HG03457 (cell line): Measurements from ENCODE around the gene RPS15.
A peak's percentile ranks its signal among the peaks of the same experiment; 100 is the strongest.
"Not testable (repeated sequence)": the region's sequence is repeated elsewhere in the genome, so short reads cannot be mapped to it uniquely, and the experiment has no call there.

Experiments used
- ATAC-seq: cut with Tn5 transposase; IDR thresholded peaks from one replicate; pipeline ENCODE4 v1.9.1; 2021; ENCODE audit warnings: moderate number of reproducible peaks; ENCODE audit not compliant: unreplicated experiment

Gene RPS15

GRCh38 chr19:1467215-1467489 lies 29.0 kb downstream of the RPS15 start:
- ATAC-seq: no peak

DNA sequence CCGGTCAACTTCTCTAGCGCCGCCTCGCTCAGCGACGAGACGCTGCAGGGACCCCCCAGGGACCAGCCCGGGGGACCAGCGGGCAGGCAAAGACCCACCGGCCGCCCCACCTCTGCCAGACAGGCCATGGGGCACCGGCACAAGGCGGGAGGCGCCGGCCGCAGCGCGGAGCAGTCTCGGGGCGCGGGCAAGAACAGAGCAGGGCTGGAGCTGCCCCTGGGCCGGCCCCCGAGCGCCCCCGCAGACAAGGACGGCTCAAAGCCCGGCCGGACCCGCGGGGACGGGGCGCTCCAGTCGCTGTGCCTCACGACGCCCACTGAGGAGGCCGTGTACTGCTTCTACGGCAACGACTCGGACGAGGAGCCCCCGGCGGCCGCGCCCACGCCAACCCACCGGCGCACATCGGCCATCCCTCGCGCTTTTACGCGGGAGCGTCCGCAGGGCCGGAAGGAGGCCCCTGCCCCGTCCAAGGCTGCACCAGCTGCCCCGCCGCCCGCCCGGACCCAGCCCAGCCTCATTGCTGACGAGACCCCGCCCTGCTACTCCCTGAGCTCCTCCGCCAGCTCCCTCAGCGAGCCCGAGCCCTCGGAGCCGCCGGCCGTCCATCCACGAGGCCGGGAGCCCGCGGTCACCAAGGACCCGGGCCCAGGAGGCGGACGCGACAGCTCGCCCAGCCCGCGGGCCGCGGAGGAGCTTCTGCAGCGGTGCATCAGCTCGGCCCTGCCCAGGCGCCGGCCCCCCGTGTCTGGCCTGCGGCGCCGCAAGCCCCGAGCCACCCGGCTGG lies 29.5 kb downstream of the RPS15 start:
- no peak for ATAC-seq

DNA sequence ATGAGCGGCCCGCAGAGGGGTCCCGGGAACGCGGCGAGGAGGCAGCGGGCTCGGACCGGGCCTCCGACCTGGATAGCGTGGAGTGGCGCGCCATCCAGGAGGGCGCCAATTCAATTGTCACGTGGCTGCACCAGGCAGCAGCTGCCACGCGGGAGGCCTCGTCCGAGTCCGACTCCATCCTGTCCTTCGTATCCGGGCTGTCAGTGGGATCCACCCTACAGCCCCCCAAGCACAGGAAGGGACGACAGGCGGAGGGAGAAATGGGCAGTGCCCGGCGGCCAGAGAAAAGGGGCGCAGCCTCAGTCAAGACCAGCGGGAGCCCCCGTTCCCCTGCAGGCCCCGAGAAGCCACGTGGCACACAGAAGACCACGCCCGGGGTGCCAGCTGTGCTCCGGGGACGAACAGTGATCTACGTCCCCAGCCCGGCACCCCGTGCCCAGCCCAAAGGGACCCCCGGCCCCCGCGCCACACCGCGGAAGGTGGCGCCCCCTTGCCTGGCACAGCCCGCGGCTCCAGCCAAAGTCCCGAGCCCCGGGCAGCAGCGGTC lies 30.2 kb downstream of the RPS15 start:
- no peak for ATAC-seq

DNA sequence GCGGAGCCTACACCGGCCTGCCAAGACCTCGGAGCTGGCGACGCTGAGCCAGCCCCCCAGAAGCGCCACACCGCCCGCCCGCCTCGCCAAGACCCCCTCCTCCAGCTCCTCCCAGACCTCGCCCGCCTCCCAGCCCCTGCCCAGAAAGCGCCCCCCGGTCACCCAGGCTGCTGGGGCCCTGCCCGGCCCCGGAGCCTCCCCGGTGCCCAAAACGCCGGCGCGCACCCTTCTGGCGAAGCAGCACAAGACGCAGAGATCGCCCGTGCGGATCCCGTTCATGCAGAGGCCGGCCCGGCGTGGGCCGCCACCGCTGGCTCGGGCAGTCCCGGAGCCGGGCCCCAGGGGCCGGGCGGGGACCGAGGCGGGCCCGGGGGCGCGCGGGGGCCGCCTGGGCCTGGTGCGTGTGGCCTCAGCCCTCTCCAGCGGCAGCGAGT lies 30.6 kb downstream of the RPS15 start:
- no peak for ATAC-seq

GRCh38 chr19:1469255-1470054 lies 31.3 kb downstream of the RPS15 start:
- ATAC-seq: no peak

DNA sequence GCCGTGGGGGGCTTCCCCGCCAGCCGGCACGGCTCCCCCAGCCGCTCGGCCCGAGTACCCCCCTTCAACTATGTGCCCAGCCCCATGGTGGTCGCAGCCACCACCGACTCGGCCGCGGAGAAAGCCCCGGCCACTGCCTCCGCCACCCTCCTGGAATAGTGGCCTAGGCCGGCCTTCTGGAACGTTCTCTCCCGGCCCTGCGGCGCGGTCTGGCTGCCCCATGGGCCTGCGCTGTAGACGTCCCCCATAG lies 31.8 kb downstream of the RPS15 start:
- ATAC-seq: no peak

DNA sequence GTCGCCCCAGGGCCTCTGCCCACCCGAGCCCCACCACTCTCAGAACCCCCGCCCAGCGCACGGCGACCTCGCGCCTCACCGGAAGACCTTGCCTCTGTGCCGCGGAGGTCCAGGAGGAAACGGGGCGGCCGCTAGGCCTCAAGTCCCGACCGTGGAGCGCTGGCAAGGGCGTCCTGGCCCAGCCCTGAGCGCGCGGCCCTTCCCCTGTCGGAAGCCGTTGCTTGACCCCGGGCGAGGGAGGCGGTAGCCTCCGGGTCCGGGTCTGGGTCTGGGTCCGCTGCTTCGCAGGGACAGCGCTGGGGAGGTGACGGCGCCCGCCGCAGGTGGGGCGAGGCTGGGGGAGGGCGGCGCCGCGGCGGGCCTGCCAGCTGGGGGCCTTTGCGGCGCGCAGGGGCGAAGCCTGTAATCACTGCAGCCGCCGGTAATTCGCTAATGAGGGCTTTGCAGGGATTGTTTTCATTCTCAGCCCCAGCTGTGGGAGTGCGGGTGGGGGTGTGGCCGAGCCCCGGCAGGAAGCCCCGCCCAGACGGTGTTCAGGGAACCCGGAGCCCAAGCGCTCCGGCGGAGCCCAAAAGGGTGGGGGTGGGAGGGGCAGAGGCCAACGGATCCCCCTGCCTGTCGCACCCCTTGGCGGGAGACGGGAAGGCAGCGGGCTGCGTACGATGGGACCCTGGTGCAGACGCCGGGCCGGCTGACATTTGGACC lies 32.3 kb downstream of the RPS15 start:
- ATAC-seq: no peak

DNA sequence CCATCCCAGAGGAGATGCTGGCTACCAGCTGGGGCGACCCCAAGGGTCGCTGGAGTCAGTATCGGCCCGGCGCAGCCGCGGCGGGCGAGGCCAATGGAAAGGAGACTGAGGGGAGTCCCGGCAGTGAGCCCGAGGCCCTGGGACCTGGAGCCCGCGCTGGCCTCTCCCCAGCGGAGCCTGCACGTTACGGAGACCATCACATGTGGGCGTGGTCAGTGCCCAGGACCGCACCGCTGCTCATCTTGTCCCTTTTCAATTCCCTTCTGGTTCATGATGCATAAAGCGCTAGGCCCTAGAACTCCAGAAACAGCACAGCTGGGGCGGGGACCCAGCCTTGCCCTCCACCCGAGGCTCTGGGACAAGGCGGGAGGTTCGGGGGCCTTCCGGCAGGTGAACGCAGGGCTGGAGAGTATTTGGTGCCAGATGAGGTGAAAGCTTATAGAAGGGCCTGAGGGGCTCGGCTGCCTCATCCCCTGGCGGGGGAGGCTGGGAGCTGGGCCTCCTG lies 32.9 kb downstream of the RPS15 start:
- ATAC-seq: no peak

DNA sequence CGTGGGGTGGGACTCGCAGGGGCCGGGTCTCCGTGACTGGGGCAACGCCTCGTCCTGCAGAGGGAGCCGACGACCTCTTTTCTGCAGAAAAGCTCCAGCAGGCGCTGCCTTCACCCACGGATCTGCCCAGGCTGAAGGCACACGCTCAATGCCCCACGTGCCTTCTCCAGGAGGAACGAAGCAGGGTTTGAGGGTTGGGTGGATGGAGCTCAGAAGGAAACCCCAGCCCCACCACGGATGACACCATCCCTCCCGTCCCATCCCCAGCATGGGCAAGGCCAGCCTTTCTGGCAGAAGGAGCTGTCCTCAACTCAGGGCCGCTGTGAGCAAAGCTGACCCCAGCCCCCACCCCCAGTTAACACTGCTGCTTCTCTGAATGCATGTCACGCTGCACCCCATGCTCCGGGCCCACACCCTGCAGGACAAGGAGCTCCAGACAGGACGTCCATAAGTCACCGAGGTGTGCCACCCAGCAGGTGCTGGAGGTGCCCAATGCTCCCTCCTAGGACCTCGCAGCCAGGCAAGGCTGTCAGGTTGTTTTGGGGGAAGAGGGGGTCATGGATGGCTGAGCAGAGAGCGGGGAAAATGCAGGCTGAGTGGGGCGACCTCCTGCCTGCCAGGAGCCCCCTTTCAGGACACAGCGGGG lies 33.4 kb downstream of the RPS15 start:
- no peak for ATAC-seq

- no peak for ATAC-seq
These were observed 34.3 kb downstream of the RPS15 start for GRCh38 chr19:1472231-1473084.

DNA sequence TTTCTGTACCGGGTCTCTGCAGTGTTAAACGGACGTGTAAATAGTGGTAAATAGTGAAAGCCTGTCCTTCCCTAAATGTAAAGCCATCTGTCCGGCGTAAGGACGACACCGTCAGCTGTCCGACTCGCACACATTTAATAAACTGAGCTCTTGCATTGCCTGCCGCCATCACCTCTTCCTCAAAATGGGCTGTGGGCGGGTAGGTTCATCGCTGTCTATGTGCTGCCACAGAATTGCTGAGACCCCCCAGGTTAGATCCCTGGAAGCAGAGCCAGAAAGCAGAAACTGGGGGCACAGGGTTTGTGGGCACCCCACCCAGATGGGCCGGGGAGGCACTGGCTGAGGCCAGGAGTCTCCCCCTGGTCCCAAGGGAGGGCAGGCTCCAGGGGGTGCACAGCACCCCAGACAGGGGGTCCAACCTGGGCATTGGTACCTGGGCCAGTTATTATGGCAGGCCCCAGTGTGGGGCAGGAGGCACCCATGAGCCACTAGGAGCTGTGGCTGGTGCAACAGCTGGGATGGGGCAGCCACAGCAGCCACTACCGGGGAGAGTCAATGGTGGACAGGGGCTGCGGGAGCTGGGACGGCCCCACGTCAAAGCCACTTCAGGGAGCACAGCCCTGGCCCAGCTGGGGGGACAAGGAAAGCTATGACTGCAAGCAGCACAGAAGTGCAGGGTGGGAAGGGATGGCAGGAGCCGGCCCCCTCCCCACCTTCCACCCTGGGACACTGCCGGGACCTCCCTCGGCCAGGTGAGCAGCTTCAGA lies 35.1 kb downstream of the RPS15 start:
- ATAC-seq: no peak

DNA sequence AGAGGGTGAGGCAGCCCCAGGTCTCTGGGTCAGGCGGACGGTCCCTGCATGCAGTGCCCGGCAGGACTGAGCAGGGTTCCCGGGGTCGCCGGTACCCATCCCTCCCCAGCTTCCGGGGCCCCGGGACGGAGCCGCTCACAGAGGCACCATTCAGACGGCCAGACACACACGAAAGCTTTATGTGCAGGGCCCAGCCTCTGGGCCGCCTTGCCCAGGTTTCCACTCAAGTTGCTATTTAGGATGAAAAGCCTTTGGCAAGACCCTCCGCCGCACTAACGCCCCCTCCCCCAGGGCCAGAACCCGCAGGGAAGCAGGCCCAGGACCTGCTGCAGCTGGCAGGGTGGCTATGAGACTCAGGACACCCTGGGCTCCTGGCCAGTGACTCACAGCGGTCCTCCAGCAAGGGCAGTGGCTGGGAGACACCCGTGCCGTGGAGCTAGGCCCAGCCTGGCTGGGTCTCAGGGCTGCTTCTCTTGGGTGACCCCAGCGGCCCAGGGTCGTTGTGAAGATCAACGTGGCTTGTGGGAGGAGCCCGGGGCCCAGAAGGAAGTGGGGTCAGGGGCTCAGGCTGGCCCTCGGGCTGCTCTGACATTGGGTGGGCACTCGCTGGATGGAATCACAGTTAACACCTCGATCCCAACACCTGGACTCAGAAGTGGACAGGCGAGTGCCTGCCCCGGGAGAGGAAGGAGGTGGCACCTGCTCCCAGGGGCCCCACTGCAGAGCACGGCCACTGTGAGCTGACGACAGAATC lies 36.0 kb downstream of the RPS15 start:
- no peak for ATAC-seq

DNA sequence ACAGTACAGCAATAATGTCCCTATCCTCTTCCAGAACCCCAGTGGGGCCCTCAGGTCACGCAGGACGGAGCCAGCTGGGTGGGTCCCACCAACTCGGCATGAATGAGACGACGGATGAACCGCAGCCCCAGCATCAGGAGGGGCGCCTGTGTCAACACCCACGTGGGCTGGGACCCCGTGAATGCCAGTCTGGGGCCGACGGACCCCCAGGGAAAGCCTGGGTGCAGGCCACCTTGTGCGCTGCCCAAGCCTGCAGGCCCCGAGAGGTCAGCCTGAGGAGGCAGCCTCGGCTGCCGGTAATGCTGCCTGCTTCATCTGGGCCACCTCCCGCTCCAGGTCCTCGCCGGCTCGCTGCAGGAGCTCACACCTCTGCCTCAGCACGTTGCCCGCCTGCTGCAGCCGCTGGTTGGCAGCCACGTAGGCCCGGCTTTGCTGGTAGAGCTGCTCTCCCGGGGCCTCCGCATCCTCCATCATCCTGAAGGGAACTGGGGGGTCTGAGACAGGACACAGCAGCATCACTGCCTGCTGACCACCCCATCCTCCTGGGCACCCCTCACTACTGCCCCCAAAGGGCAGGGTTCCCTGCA lies 36.7 kb downstream of the RPS15 start:
- ATAC-seq: no peak

DNA sequence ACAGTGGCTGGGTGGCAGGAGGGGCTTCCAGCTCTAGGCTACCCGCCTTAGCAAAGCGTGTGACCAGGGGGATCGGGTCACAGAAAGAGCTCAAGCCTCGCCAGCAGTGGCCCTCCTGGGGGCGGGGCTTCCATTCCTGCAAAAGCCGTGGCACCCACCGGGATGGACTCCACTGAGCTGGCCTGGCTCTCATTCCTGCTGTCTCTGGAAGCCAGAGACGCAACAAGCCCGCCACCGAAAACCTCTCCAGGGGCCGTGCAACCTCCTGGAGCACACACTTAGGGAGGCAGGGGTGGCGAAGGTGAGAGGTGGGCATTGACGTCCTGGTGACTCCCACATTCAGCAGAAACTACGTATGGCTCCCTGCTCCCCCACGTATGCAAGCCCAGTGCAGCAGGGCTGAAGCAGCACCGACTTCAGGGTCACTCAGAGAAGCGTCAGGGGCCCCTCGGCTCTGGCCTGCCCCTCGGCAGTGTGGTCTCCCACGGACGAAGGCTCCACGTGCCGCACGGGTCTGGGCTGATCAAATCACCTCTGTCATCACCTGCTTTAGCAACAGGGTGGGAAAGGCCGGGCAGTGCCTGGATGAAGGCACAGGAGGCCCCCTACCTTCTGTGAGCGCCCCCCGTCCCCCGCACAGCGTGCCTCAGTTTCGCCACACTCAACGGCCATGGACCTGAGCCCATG lies 37.7 kb downstream of the RPS15 start:
- ATAC-seq: no peak

GRCh38 chr19:1477056-1477455 lies 38.9 kb downstream of the RPS15 start:
- ATAC-seq: not testable (repeated sequence)

DNA sequence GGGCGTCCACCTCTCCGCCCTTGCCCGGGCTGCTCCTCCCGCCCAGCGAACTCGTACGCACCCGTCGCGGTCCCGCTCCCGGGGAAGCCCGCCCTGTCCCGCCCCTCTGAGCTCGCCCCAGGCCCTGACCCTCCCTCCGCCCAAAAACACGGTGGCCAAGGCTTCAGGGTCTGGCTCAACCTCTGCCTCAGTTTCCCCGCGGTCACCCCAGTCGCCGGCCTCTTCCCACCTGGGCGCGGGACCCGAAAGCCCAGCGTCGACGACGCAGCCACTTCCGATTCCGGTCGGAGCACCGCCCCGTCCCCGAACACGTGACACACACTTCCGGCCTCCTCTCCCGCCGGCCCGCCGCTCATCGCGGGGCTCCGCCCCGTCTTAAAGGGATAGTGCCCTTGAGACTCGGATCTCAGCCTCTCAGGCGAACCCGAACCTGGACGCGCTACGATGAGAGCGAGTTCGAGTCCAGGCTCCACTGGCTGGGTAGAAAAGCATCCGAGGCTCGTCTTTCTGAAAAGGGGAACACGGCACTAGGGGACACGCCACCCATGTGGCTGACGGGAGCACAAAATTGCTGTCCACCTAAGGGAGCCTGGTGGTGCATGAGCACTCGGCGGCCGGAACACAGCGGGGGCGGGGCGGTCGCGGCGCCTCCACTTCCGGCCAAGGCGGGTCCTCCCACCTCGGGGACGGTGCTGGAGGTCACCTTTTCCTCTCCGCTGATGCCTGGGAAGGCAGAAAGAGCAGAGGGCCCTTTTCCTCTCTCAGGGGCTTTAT lies 40.9 kb downstream of the RPS15 start, which contains the start of gene C19orf25:
TSS of gene C19orf25 (minus strand) at position 282 of the 774 bp plus-strand sequence. CDS start 312 bp downstream, outside the sequence.
- peak; percentile 59 for ATAC-seq
